KMS-11 (cell line): ENCODE data around the gene SNAPC3.

Source experiments
- H2AFZ ChIP-seq: fragments of 200-600 bp; sonication (generic); 2 replicates; pipeline ENCODE4 v1.6.1; 2016; ENCODE audit warnings: antibody characterized with exemption, mixed run types, low read depth
- H3K27ac ChIP-seq: fragments of 200-600 bp; sonication (generic); 2 replicates; pipeline ENCODE4 v1.6.1; 2016; ENCODE audit warnings: mild to moderate bottlenecking, mixed run types
- H3K27me3 ChIP-seq: fragments of 200-600 bp; sonication (generic); 2 replicates; pipeline ENCODE4 v1.6.1; 2017; ENCODE audit warnings: mild to moderate bottlenecking, low read depth, mixed run types, moderate library complexity; ENCODE audit not compliant: insufficient read depth
- H3K36me3 ChIP-seq: fragments of 200-600 bp; sonication (generic); 2 replicates; pipeline ENCODE4 v1.6.1; 2017; ENCODE audit warnings: mild to moderate bottlenecking, mixed run types; ENCODE audit not compliant: insufficient read depth
- H3K4me1 ChIP-seq: fragments of 200-600 bp; sonication (generic); 2 replicates; pipeline ENCODE4 v1.6.1; 2016; ENCODE audit warnings: mild to moderate bottlenecking, low read depth, mixed run types; ENCODE audit not compliant: poor library complexity, severe bottlenecking
- H3K4me2 ChIP-seq: fragments of 200-600 bp; sonication (generic); 2 replicates; pipeline ENCODE4 v1.7.0; 2016; ENCODE audit warnings: mild to moderate bottlenecking, mixed run types
- H3K4me3 ChIP-seq: fragments of 200-600 bp; sonication (generic); IDR thresholded peaks from 2 replicates; pipeline ENCODE4 v1.6.1; 2017; ENCODE audit warnings: low read depth, low read length, mixed read lengths; ENCODE audit not compliant: insufficient read depth
- H3K79me2 ChIP-seq: fragments of 200-600 bp; sonication (generic); 2 replicates; pipeline ENCODE4 v1.6.1; 2016; ENCODE audit warnings: low read depth, mixed run types; ENCODE audit not compliant: insufficient read depth
- H3K9ac ChIP-seq: fragments of 200-600 bp; sonication (generic); 2 replicates; pipeline ENCODE4 v1.6.1; 2016; ENCODE audit warnings: mild to moderate bottlenecking, mixed run types
- H4K20me1 ChIP-seq: fragments of 200-600 bp; sonication (generic); 2 replicates; pipeline ENCODE4 v1.6.1; 2016; ENCODE audit warnings: mild to moderate bottlenecking, mixed run types; ENCODE audit not compliant: insufficient read depth
- CTCF ChIP-seq: fragments of 200-600 bp; sonication (generic); conservative IDR thresholded peaks from 2 replicates; pipeline ENCODE4 v1.6.1; 2017; ENCODE audit warnings: low read depth, mild to moderate bottlenecking, antibody characterized with exemption, low read length, moderate library complexity, mixed read lengths

SNAPC3 gene

GRCh38 chr9:15468145-15468544 is 45.5 kb downstream of the SNAPC3 start:
- H3K4me1 ChIP-seq, result no peaks in the 10 kb centered on the region
- H3K27me3 ChIP-seq, result no peaks in the 10 kb centered on the region
- no peak overlapping the region for H2AFZ ChIP-seq
- no peak for TF ChIP-seq CTCF
- H3K36me3 ChIP-seq, result peaks cover 8% of the 10 kb centered on the region; the same call in 1 of the 2 replicates
- H4K20me1 ChIP-seq, result no peaks in the 10 kb centered on the region; the same call in 1 of the 2 replicates
- H3K79me2 ChIP-seq, result no peaks in the 10 kb centered on the region
- no peak overlapping the region for H3K9ac ChIP-seq
- H3K4me2 ChIP-seq, result no peak overlapping the region
- no peak overlapping the region for H3K4me3 ChIP-seq
- H3K27ac ChIP-seq, result no peak overlapping the region

- Histone ChIP-seq H3K4me1 (no peaks in the 10 kb centered on the region), H4K20me1 (no peaks in the 10 kb centered on the region; the same call in 1 of the 2 replicates), H3K4me3 (no peak overlapping the region), H3K4me2 (no peak overlapping the region), H3K79me2 (no peaks in the 10 kb centered on the region), H2AFZ (no peak overlapping the region), H3K27me3 (no peaks in the 10 kb centered on the region), H3K9ac (no peak overlapping the region), H3K27ac (no peak overlapping the region), H3K36me3 (peaks cover 8% of the 10 kb centered on the region; the same call in 1 of the 2 replicates)
- no peak for TF ChIP-seq CTCF
These were observed 46.7 kb downstream of the SNAPC3 start for GRCh38 chr9:15469406-15469805.

GRCh38 chr9:15469862-15470261 is 47.2 kb downstream of the SNAPC3 start:
- H3K4me1 ChIP-seq, result no peaks in the 10 kb centered on the region
- peaks cover 8% of the 10 kb centered on the region; the same call in 1 of the 2 replicates for H3K36me3 ChIP-seq
- no peak overlapping the region for H3K4me2 ChIP-seq
- TF ChIP-seq CTCF, result no peak
- H2AFZ ChIP-seq, result no peak overlapping the region
- H3K9ac ChIP-seq, result no peak overlapping the region
- no peaks in the 10 kb centered on the region for H3K27me3 ChIP-seq
- no peaks in the 10 kb centered on the region; the same call in 1 of the 2 replicates for H4K20me1 ChIP-seq
- H3K27ac ChIP-seq, result no peak overlapping the region
- no peak overlapping the region for H3K4me3 ChIP-seq
- H3K79me2 ChIP-seq, result no peaks in the 10 kb centered on the region

GRCh38 chr9:15475923-15476536 is 53.4 kb downstream of the SNAPC3 start:
- Histone ChIP-seq H3K36me3 (peaks cover 8% of the 10 kb centered on the region), H3K9ac (no peak overlapping the region), H3K4me3 (no peak overlapping the region), H4K20me1 (no peaks in the 10 kb centered on the region; the same call in 1 of the 2 replicates), H3K4me2 (no peak overlapping the region), H3K27me3 (no peaks in the 10 kb centered on the region), H3K79me2 (no peaks in the 10 kb centered on the region), H3K27ac (no peak overlapping the region), H3K4me1 (no peaks in the 10 kb centered on the region), H2AFZ (no peak overlapping the region)
- TF ChIP-seq CTCF, result no peak
